Suprapubic skin (tissue), 4 donors: ENCODE measurements around the gene QKI. TPM values are rescaled to one million over a fixed set of nuclear protein-coding genes. Genes with fewer than 3 reads are reported as not detected.

ENCODE experiments used
- DNase-seq, 2 donors: peaks; one replicate each; pipeline ENCODE4 v3.0.0-alpha.2; 2019; ENCODE audit warnings: low spot score in 2 of 2
- H3K27ac ChIP-seq: fragments of 200-600 bp; sonication (generic); one replicate; pipeline ENCODE4 v1.5.1; 2019
- H3K27me3 ChIP-seq: fragments of 200-600 bp; sonication (generic); one replicate; pipeline ENCODE4 v1.5.1; 2019
- H3K36me3 ChIP-seq: fragments of 200-600 bp; sonication (generic); one replicate; pipeline ENCODE4 v1.5.1; 2019
- H3K4me1 ChIP-seq: fragments of 200-600 bp; sonication (generic); one replicate; pipeline ENCODE4 v1.5.1; 2019
- H3K4me3 ChIP-seq: fragments of 200-600 bp; sonication (generic); one replicate; pipeline ENCODE4 v1.5.1; 2019; ENCODE audit warnings: mild to moderate bottlenecking
- H3K9me3 ChIP-seq: fragments of 200-600 bp; sonication (generic); one replicate; pipeline ENCODE4 v1.5.1; 2019
- EP300 ChIP-seq: sonication (generic); formaldehyde crosslinking; IDR thresholded peaks from one replicate; pipeline ENCODE4 v1.6.1; 2017; ENCODE audit warnings: antibody characterized with exemption
- POLR2A ChIP-seq, 2 donors: fragments of 450-650 bp; IDR thresholded peaks; one replicate each; pipeline ENCODE4 v1.6.1; 2017; ENCODE audit warnings: antibody characterized with exemption in 2 of 2, mild to moderate bottlenecking in 2 of 2, moderate library complexity in 2 of 2
- POLR2AphosphoS5 ChIP-seq, 3 donors: sonication (generic); formaldehyde crosslinking; IDR thresholded peaks; one replicate each; pipeline ENCODE4 v1.6.1; 2017; ENCODE audit warnings: antibody characterized with exemption in 3 of 3
- WGBS: methylation state at CpG from one replicate; pipeline ENCODE4 v1.1.5; 2018; 5-methylcytosine and 5-hydroxymethylcytosine counted together
- total RNA-seq, 4 donors: library from RNA; depleted of rRNA; stranded (reverse); fragments of >200 nt; gene quantifications; one replicate each; pipeline ENCODE4 v1.1.0, GENCODE V29; 2016
- TF ChIP-seq, protein P1 (sequence below), 2 donors: fragments of 200-600 bp in 1 of 2; fragments of 450-650 bp in 1 of 2; sonication (generic) in 1 of 2; IDR thresholded peaks; one replicate each; pipeline ENCODE4 v1.5.1; 2016 to 2019; ENCODE audit warnings: antibody characterized with exemption in 2 of 2, mild to moderate bottlenecking in 1 of 2, moderate library complexity in 1 of 2

QKI gene
- total RNA-seq, 4 donors from 2014 or later: 149 to 187 (median 165) TPM

DNA sequence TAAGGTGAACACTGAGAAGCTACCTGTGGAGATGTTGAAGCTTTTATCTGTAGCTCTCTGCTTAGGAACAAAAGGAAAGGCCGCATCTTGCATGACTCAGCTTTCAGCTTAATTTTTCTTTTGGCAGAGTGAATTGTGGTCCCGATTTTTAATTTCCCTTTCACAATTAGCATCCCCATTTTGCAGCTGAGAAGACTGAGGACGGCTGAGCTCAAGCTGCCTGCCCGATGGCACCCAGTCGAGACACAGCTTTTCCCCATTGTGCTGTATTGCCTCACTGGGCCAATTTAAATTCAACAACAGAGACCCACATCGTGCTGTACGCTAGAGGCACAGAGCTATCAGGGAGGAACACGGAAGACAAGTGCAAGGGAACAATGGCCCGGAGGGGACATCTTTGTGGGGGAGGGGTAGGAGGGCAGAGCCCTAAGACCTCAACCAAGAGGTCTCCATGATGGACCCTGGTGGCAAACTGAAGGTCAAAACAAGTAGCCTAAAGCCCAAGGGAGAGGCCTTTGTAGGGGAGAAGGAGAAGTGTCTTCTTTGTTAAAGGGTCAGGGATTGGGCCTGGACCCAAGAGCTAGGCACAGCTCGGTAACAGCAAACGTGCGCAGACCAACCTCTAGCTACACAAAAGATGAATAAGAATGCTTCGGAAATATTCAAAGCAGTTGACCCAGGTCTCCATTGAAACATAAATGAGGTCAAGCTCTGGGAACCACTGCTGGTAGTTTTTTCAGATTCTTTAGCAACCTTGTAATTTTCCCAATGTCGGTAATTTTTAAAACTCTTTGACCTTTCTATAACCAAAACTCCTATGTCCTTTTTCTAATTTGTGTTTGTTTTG is 13.3 kb upstream of the QKI start:
- no peak overlapping the region for H3K27ac ChIP-seq
- TF ChIP-seq POLR2AphosphoS5 (IDR thresholded peaks at IDR 0.05): no peak
- TF ChIP-seq, protein P1, sequence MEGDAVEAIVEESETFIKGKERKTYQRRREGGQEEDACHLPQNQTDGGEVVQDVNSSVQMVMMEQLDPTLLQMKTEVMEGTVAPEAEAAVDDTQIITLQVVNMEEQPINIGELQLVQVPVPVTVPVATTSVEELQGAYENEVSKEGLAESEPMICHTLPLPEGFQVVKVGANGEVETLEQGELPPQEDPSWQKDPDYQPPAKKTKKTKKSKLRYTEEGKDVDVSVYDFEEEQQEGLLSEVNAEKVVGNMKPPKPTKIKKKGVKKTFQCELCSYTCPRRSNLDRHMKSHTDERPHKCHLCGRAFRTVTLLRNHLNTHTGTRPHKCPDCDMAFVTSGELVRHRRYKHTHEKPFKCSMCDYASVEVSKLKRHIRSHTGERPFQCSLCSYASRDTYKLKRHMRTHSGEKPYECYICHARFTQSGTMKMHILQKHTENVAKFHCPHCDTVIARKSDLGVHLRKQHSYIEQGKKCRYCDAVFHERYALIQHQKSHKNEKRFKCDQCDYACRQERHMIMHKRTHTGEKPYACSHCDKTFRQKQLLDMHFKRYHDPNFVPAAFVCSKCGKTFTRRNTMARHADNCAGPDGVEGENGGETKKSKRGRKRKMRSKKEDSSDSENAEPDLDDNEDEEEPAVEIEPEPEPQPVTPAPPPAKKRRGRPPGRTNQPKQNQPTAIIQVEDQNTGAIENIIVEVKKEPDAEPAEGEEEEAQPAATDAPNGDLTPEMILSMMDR (IDR thresholded peaks at IDR 0.05): no peak
- TF ChIP-seq EP300: no peak
- TF ChIP-seq POLR2A (IDR thresholded peaks at IDR 0.05): no peak

DNA sequence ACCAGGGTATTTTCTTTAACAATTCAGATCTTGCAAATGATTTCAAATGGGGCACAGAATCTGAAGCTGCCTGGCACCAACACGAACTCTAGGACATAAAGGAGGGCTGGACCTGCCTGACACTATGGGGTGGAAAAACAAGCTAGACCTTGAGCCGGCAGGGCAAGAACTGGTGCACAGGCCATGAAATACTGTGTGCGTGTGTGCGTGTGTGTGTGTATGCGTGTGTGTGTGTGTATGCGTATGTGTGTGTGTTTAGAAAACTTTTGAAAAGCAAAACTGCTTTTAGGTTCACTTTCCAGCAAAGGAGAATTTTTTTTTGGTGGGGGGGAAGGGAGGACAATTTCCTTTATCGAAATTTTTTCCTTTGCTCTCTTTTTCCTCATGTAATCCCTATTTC is 11.9 kb upstream of the QKI start:
- Histone ChIP-seq H3K4me3 (no peak overlapping the region), H3K27me3 (no peaks in the 10 kb centered on the region), H3K4me1 (peaks cover 24% of the 10 kb centered on the region), H3K36me3 (no peaks in the 10 kb centered on the region), H3K27ac (no peak overlapping the region), H3K9me3 (no peaks in the 10 kb centered on the region)
- no peak for DNase-seq
- 94% methylated on average over 7 of the region's 7 CpGs for WGBS
- TF ChIP-seq EP300 (no peak), POLR2AphosphoS5 (IDR thresholded peaks at IDR 0.05) (no peak), POLR2A (IDR thresholded peaks at IDR 0.05) (no peak)
- TF ChIP-seq, protein P1 (IDR thresholded peaks at IDR 0.05): no peak

More for the DNA sequence above, 13.3 kb upstream of the QKI start:
- Histone ChIP-seq H3K27me3 (no peaks in the 10 kb centered on the region), H3K9me3 (no peaks in the 10 kb centered on the region), H3K4me3 (no peak overlapping the region), H3K36me3 (no peaks in the 10 kb centered on the region), H3K4me1 (peaks cover 34% of the 10 kb centered on the region)
- no peak for DNase-seq
- WGBS: 88% methylated on average over 14 of the region's 14 CpGs

DNA sequence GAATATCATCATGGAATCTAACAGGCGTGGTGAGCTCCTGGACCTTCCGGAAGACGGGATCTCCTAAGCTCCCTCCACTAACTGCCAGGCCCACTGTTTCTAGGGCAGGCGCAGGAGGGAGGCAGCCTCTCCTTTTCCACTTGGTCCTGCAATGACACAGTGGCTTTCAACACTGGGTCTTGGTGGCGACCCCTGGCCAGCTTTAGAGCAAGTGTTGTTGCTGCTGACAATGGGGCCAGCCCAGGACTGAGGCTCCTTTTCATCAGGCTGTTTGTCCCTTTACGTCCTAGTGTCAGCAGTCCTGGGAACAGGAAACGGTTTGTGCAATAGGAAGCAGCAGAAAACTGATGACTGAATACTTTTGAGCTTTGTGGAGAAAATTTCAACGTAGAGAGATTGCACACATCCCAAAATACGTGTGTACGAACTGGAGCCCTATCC is 9.7 kb upstream of the QKI start:
- WGBS: 68% methylated on average over 6 of the region's 10 CpGs
- TF ChIP-seq, protein P1 (IDR thresholded peaks at IDR 0.05): no peak
- peak in 1 of 2 donors; percentile 21 for TF ChIP-seq POLR2A (IDR thresholded peaks at IDR 0.05)
- TF ChIP-seq POLR2AphosphoS5 (IDR thresholded peaks at IDR 0.05): peak in 1 of 3 donors; percentile 47
- H3K27ac ChIP-seq: peak overlapping the region; percentile 79

DNA sequence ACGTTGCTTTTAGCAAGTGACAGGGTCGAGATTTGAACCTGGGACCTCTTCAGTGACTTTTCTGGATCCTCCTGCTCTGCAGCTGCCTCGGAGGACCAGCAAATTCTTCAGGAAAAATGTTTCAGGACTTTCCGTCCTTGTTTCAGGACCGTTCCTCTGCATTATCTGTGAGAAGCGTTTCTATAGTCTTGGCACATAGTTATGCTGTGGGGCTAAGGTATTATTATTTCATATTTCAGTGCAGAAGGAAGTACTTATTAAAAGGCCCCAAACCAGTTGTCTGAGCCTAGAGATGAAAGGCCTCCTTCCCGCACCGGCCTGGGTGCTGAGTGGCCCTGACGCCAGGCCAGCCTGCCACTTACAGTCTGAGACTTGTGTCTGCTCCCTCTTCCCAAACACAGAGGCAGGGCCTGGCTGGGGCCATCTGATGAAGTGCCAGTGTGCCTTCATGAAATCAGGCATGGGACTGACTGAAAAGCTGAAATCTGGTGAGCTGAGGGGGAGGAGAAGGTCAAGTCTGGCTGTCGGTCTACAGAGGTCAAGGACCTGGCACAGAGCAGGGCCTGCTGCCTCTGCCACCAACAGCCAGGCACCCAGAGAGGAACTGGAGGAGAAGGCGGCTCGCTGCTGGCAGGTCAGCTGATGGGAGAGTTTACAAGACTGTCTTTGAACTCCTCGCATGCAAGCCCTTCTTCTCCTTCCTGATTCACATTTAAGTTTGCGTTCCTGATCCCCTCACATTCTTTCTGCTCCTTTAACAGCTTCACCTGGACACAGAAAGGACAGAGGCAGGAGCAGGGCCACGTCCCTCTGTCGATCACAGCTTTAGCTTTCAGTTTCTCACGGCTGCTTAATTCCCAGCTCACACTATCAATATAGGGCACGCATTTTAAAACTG is 8.9 kb upstream of the QKI start:
- DNase-seq: peak; percentile 74 to 84
- Histone ChIP-seq H3K36me3 (no peaks in the 10 kb centered on the region), H3K27me3 (no peaks in the 10 kb centered on the region), H3K9me3 (no peaks in the 10 kb centered on the region), H3K27ac (peak overlapping the region; percentile 79), H3K4me3 (peak overlapping the region; percentile 36), H3K4me1 (peaks cover 24% of the 10 kb centered on the region)
- TF ChIP-seq EP300: no peak
- TF ChIP-seq, protein P1 (IDR thresholded peaks at IDR 0.05): no peak
- no peak for TF ChIP-seq POLR2A (IDR thresholded peaks at IDR 0.05)
- WGBS: 43% methylated on average over 18 of the region's 18 CpGs

More for the DNA sequence above, 9.7 kb upstream of the QKI start:
- no peaks in the 10 kb centered on the region for H3K36me3 ChIP-seq
- peak in 1 of 2 donors; percentile 71 for DNase-seq
- no peaks in the 10 kb centered on the region for H3K27me3 ChIP-seq
- H3K4me1 ChIP-seq: peaks cover 24% of the 10 kb centered on the region
- H3K4me3 ChIP-seq: no peak overlapping the region
- H3K9me3 ChIP-seq: no peaks in the 10 kb centered on the region

DNA sequence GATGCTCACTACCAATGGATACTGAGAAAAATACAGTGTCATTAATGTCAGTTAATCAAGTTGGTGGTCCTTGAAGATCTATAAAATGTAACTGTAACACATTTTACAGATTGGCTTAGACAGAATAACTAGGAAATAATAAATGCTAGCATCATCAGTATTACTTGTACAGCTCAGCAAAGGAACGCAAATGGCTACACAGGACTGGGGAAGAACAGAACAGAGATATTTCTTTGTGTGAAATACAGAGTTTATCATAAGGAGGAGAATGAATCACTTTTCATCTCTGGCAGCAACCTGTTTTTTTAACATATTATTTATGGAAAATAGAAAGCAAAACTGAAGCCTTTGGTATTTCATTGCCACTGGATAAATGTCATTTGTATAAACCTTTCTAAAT is 8.2 kb upstream of the QKI start:
- H3K4me3 ChIP-seq: peak overlapping the region; percentile 36
- no peak for TF ChIP-seq POLR2A (IDR thresholded peaks at IDR 0.05)
- TF ChIP-seq, protein P1 (IDR thresholded peaks at IDR 0.05): no peak
- no peak for TF ChIP-seq POLR2AphosphoS5 (IDR thresholded peaks at IDR 0.05)
- TF ChIP-seq EP300: no peak
- H3K36me3 ChIP-seq: no peaks in the 10 kb centered on the region
- no peaks in the 10 kb centered on the region for H3K9me3 ChIP-seq
- no peak for DNase-seq
- H3K4me1 ChIP-seq: peaks cover 24% of the 10 kb centered on the region
- WGBS: 68% methylated on average over 1 of the region's 1 CpG
- peak overlapping the region; percentile 79 for H3K27ac ChIP-seq
- H3K27me3 ChIP-seq: no peaks in the 10 kb centered on the region
